K562 (cell line): ENCODE measurements around the gene TNKS2. TPM values are rescaled to one million over a fixed set of nuclear protein-coding genes. Genes with fewer than 3 reads are reported as not detected.
A peak's percentile ranks its signal among the peaks of the same experiment; 100 is the strongest.

Source experiments
- ATAC-seq: fragments of 200-7000 bp; cut with Tn5 transposase; 3 replicates; pipeline ENCODE4 v1.9.1; 2020; ENCODE audit warnings: moderate library complexity
- BruUV-seq: library from RNA; stranded (reverse); fragments of 400-500 nt; replicated peaks from 2 replicates; lab custom pipeline; 2021; lab: Mats Ljungman, UMichigan
- CTCF ChIA-PET: fragments of 300-600 bp; formaldehyde crosslinking; extraction: SDS; loops from one replicate; lab custom pipeline; 2021; ENCODE audit warnings: low intra/inter-chr PET ratio; lab: Yijun Ruan, JAX
- POLR2A ChIA-PET: fragments of 300-600, 350-650 bp; sonication (Branson Sonifier 250); formaldehyde crosslinking; extraction: SDS; loops from one replicate; lab custom pipeline; 2021; ENCODE audit warnings: antibody characterized with exemption, inconsistent platforms; lab: Yijun Ruan, JAX
- DNase-seq, 4 experiments: peaks; one replicate each; pipeline versions ENCODE4 v3.0.0 to v3.0.0-alpha.2; 2011 to 2018; ENCODE audit warnings: low spot score in 3 of 4, mixed read lengths in 3 of 4; ENCODE audit errors: extremely low read depth in 1 of 4
- FAIRE-seq: peaks from 2 replicates; lab custom pipeline; 2011; peaks lifted over from hg19 to GRCh38; lab: Jason Lieb, UNC
- H2AFZ ChIP-seq: 2 replicates; pipeline ENCODE4 v1.6.0; 2011; ENCODE audit warnings: low read depth, low read length, control low read depth, inconsistent platforms
- H3K27ac ChIP-seq: fragments of 200-600 bp; 3 replicates; pipeline ENCODE4 v1.8.0; 2011; ENCODE audit warnings: low read depth, mild to moderate bottlenecking, control low read depth, inconsistent platforms, low read length, moderate library complexity, mixed read lengths; ENCODE audit errors: extremely low read depth
- H3K27me3 ChIP-seq, 2 experiments: fragments of 300-600 bp in 1 of 2; 2 replicates in 1 of 2; 3 replicates in 1 of 2; pipeline versions ENCODE4 v1.6.0 to v1.8.0; 2011; ENCODE audit warnings: inconsistent platforms in 2 of 2, low read length in 2 of 2, mild to moderate bottlenecking in 1 of 2, mixed read lengths in 1 of 2, moderate library complexity in 1 of 2; ENCODE audit not compliant: control insufficient read depth in 2 of 2, insufficient read depth in 2 of 2
- H3K36me3 ChIP-seq: fragments of 300-600 bp; 3 replicates; pipeline ENCODE4 v1.8.0; 2011; ENCODE audit warnings: mild to moderate bottlenecking, low read length, inconsistent platforms; ENCODE audit not compliant: control insufficient read depth, insufficient read depth
- H3K4me1 ChIP-seq, 2 experiments: fragments of 200-600 bp in 1 of 2; replicated peaks in 1 of 2; 2 replicates in 1 of 2; 3 replicates in 1 of 2; pipeline versions ENCODE4 v1.5.1 to v1.8.0; 2011; ENCODE audit warnings: inconsistent platforms in 2 of 2, low read length in 2 of 2, mild to moderate bottlenecking in 1 of 2, mixed read lengths in 1 of 2, moderate library complexity in 1 of 2; ENCODE audit not compliant: control insufficient read depth in 2 of 2, insufficient read depth in 2 of 2
- H3K4me2 ChIP-seq: 2 replicates; pipeline ENCODE4 v1.6.1; 2011; ENCODE audit warnings: low read length, control low read depth, inconsistent platforms, mixed read lengths; ENCODE audit not compliant: insufficient read depth
- H3K4me3 ChIP-seq: fragments of 200-600 bp; sonication (generic), shearing (Covaris generic); 2 replicates; pipeline ENCODE4 v1.5.1; 2016; ENCODE audit warnings: control low read depth, inconsistent platforms
- H3K79me2 ChIP-seq: fragments of 200-600 bp; 3 replicates; pipeline ENCODE4 v1.8.0; 2011; ENCODE audit warnings: low read length, inconsistent platforms; ENCODE audit not compliant: control insufficient read depth, insufficient read depth
- H3K9ac ChIP-seq, 2 experiments: 2 replicates each; pipeline versions ENCODE4 v1.6.0 to v1.6.1; 2011; ENCODE audit warnings: low read depth in 2 of 2, low read length in 2 of 2, control low read depth in 1 of 2, inconsistent platforms in 1 of 2, mild to moderate bottlenecking in 1 of 2, mixed read lengths in 1 of 2; ENCODE audit not compliant: insufficient read depth in 1 of 2
- H3K9me1 ChIP-seq: one replicate; pipeline ENCODE4 v1.6.0; 2011; ENCODE audit warnings: inconsistent platforms, mild to moderate bottlenecking, low read length, moderate library complexity; ENCODE audit not compliant: control insufficient read depth, insufficient read depth
- H3K9me3 ChIP-seq: replicated peaks from 2 replicates; pipeline ENCODE4 v1.5.1; 2011; ENCODE audit warnings: low read depth, low read length, inconsistent platforms; ENCODE audit not compliant: control insufficient read depth, insufficient read depth
- H4K20me1 ChIP-seq: replicated peaks from 2 replicates; pipeline ENCODE4 v1.6.1; 2011; ENCODE audit warnings: low read length, inconsistent platforms, mixed read lengths; ENCODE audit not compliant: control insufficient read depth, insufficient read depth
- FOXA3 ChIP-seq, 2 experiments: fragments of 450-650 bp in 1 of 2; sonication (generic) in 1 of 2; formaldehyde crosslinking; IDR thresholded peaks in 1 of 2; conservative IDR thresholded peaks in 1 of 2; 2 replicates each; pipeline versions ENCODE4 v1.4.0 to v1.8.0; 2020 to 2022; ENCODE audit warnings: mild to moderate bottlenecking in 2 of 2, missing genetic modification reagents in 1 of 2
- NONO ChIP-seq, 2 experiments: fragments of 200-400 bp in 1 of 2; fragments of 450-650 bp in 1 of 2; formaldehyde crosslinking in 1 of 2; IDR thresholded peaks; 2 replicates each; pipeline ENCODE4 v1.6.1; 2017; ENCODE audit warnings: low read depth in 2 of 2, mild to moderate bottlenecking in 2 of 2, moderate library complexity in 2 of 2, low read length in 1 of 2
- WGBS: fragments of 100-300 bp; shearing (Covaris generic); methylation state at CpG from one replicate; pipeline ENCODE4 v1.1.6; 2016; ENCODE audit warnings: low coverage, mixed read lengths; ENCODE audit not compliant: insufficient coverage; ENCODE audit errors: missing lambda C conversion rate; 5-methylcytosine and 5-hydroxymethylcytosine counted together
- in situ Hi-C: fragments of 300-500 bp; cut with MboI; formaldehyde crosslinking; loops from 4 replicates; pipeline ENCODE4 v1.15.0; 2018; ENCODE audit warnings: inconsistent platforms, mixed read lengths
- intact Hi-C: fragments of 100-400 bp; cut with micrococcal nuclease; formaldehyde crosslinking; loops from 2 replicates; pipeline ENCODE4 v1.14.2; 2022
- polyA plus RNA-seq, 8 experiments: library from polyadenylated mRNA; depleted of rRNA in 4 of 8; stranded (reverse) in 5 of 8; unstranded in 3 of 8; fragments of >200 nt; fragmentation: Nextera tagmentation in 2 of 8; fragmentation: Illumina TruSeq in 1 of 8; extraction: Ambion mirVana in 2 of 8; extraction: Trizol in 1 of 8; gene quantifications; 2 replicates each; pipeline versions ENCODE4 v1.2.1 to v1.2.3, GENCODE V29; 2011 to 2014; ENCODE audit warnings: inconsistent platforms in 1 of 8, missing spikeins in 1 of 8
- total RNA-seq, 7 experiments: library from RNA; depleted of rRNA in 6 of 7; stranded (reverse); fragments of >200 nt in 6 of 7; fragmentation: Illumina TruSeq in 2 of 7; extraction: Trizol in 2 of 7; gene quantifications; 2 replicates each; pipeline versions ENCODE4 v1.2.1 to v1.2.3, GENCODE V29; 2011 to 2021; ENCODE audit warnings: low replicate concordance in 1 of 7
- TF ChIP-seq, protein P1 (sequence below), 2 experiments: fragments of 450-650 bp in 1 of 2; sonication (generic) in 1 of 2; formaldehyde crosslinking; conservative IDR thresholded peaks; 2 replicates each; pipeline versions ENCODE4 v1.4.0 to v1.8.1; 2020 to 2022; ENCODE audit warnings: mild to moderate bottlenecking in 1 of 2, missing genetic modification reagents in 1 of 2
- TF ChIP-seq, protein P2 (sequence below): sonication (generic); formaldehyde crosslinking; IDR thresholded peaks from 2 replicates; pipeline ENCODE4 v1.8.0; 2022; ENCODE audit warnings: mild to moderate bottlenecking, low read depth, missing genetic modification reagents
- TF ChIP-seq, protein P3 (sequence below): fragments of 250-450 bp; sonication (Bioruptor Pico); IDR thresholded peaks from 2 replicates; pipeline ENCODE4 v1.4.0; 2020
- TF ChIP-seq, protein P4 (sequence below): sonication (generic); formaldehyde crosslinking; IDR thresholded peaks from 2 replicates; pipeline ENCODE4 v1.8.1; 2023; ENCODE audit warnings: mild to moderate bottlenecking, missing genetic modification reagents
- TF ChIP-seq, protein P5 (sequence below): fragments of 450-650 bp; conservative IDR thresholded peaks from 2 replicates; pipeline ENCODE4 v1.6.1; 2016; ENCODE audit warnings: missing genetic modification characterization, low read depth, mild to moderate bottlenecking, control low read depth, missing compliant biosample characterization

Gene TNKS2
- total and polyA plus RNA-seq, 9 of the 15 experiments (the other 6 are each of a cell fraction or from before 2014, with no cell fraction given) = 3.5 to 19.8 (median 8.6) TPM

DNA sequence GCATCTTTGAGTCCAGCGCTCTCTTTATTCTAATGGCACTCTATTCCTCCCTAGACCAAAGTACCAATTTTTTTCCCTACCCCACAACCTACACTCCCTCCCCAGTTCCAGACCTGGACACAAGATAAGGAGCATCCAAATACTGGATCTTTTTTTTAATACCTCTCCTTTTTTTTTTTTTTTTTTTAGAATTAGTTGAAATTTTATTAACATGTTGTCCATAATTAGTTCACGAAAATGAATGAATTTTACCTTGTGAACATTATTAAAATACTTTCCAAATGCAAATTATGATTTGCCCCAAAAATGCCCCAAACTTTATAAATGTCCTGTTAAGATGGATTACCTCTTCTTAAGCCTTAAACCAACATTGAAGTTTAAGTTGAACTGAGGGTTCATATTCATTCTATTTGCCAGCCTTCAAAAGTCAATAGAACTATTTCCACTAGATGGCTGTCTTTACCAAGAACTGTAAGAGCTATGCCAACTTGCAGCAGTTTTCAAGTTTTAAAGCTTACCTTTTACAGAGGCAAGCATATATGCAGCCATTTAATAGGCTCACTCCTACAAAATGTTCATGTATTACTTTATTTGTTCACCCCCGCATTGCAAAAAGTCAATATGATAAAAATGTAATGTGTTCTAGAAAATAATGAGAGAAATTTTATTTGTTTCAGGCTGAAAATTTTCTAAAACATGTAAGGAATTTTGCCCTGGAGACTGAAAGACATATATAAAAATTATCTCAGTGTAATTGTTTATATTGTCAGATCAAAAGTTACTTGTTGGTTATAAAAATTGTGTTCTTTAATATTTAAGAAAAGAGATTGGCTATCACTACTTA is 39.7 kb upstream of the TNKS2 start:
- in situ Hi-C loops = loop anchor here (25.0 kb wide), 1 partner anchor 679 kb away; no protein-coding TSS in a partner anchor
- WGBS = 32% methylated on average over 3 of the region's 3 CpGs
- TF ChIP-seq, protein P1, sequence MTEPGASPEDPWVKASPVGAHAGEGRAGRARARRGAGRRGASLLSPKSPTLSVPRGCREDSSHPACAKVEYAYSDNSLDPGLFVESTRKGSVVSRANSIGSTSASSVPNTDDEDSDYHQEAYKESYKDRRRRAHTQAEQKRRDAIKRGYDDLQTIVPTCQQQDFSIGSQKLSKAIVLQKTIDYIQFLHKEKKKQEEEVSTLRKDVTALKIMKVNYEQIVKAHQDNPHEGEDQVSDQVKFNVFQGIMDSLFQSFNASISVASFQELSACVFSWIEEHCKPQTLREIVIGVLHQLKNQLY (CRISPR knock-in tag; conservative IDR thresholded peaks at IDR 0.05) = no peak
- TF ChIP-seq FOXA3 (CRISPR knock-in tag; conservative IDR thresholded peaks at IDR 0.05 in 1 of 2, IDR thresholded peaks at IDR 0.05 in 1 of 2) = peak in 1 of 2 experiments; percentile 28; a peak in 1 of 4 replicates
- TF ChIP-seq, protein P2, sequence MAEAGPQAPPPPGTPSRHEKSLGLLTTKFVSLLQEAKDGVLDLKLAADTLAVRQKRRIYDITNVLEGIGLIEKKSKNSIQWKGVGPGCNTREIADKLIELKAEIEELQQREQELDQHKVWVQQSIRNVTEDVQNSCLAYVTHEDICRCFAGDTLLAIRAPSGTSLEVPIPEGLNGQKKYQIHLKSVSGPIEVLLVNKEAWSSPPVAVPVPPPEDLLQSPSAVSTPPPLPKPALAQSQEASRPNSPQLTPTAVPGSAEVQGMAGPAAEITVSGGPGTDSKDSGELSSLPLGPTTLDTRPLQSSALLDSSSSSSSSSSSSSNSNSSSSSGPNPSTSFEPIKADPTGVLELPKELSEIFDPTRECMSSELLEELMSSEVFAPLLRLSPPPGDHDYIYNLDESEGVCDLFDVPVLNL = no peak
- TF ChIP-seq, protein P3, sequence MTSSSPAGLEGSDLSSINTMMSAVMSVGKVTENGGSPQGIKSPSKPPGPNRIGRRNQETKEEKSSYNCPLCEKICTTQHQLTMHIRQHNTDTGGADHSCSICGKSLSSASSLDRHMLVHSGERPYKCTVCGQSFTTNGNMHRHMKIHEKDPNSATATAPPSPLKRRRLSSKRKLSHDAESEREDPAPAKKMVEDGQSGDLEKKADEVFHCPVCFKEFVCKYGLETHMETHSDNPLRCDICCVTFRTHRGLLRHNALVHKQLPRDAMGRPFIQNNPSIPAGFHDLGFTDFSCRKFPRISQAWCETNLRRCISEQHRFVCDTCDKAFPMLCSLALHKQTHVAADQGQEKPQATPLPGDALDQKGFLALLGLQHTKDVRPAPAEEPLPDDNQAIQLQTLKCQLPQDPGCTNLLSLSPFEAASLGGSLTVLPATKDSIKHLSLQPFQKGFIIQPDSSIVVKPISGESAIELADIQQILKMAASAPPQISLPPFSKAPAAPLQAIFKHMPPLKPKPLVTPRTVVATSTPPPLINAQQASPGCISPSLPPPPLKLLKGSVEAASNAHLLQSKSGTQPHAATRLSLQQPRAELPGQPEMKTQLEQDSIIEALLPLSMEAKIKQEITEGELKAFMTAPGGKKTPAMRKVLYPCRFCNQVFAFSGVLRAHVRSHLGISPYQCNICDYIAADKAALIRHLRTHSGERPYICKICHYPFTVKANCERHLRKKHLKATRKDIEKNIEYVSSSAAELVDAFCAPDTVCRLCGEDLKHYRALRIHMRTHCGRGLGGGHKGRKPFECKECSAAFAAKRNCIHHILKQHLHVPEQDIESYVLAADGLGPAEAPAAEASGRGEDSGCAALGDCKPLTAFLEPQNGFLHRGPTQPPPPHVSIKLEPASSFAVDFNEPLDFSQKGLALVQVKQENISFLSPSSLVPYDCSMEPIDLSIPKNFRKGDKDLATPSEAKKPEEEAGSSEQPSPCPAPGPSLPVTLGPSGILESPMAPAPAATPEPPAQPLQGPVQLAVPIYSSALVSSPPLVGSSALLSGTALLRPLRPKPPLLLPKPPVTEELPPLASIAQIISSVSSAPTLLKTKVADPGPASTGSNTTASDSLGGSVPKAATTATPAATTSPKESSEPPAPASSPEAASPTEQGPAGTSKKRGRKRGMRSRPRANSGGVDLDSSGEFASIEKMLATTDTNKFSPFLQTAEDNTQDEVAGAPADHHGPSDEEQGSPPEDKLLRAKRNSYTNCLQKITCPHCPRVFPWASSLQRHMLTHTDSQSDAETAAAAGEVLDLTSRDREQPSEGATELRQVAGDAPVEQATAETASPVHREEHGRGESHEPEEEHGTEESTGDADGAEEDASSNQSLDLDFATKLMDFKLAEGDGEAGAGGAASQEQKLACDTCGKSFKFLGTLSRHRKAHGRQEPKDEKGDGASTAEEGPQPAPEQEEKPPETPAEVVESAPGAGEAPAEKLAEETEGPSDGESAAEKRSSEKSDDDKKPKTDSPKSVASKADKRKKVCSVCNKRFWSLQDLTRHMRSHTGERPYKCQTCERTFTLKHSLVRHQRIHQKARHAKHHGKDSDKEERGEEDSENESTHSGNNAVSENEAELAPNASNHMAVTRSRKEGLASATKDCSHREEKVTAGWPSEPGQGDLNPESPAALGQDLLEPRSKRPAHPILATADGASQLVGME = no peak
- TF ChIP-seq NONO (IDR thresholded peaks at IDR 0.05; ENCODE audit: low read depth in 2 of 2, low read length in 1 of 2) = no peak
- TF ChIP-seq, protein P4, sequence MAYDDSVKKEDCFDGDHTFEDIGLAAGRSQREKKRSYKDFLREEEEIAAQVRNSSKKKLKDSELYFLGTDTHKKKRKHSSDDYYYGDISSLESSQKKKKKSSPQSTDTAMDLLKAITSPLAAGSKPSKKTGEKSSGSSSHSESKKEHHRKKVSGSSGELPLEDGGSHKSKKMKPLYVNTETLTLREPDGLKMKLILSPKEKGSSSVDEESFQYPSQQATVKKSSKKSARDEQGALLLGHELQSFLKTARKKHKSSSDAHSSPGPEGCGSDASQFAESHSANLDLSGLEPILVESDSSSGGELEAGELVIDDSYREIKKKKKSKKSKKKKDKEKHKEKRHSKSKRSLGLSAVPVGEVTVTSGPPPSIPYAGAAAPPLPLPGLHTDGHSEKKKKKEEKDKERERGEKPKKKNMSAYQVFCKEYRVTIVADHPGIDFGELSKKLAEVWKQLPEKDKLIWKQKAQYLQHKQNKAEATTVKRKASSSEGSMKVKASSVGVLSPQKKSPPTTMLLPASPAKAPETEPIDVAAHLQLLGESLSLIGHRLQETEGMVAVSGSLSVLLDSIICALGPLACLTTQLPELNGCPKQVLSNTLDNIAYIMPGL = no peak
- TF ChIP-seq, protein P5, sequence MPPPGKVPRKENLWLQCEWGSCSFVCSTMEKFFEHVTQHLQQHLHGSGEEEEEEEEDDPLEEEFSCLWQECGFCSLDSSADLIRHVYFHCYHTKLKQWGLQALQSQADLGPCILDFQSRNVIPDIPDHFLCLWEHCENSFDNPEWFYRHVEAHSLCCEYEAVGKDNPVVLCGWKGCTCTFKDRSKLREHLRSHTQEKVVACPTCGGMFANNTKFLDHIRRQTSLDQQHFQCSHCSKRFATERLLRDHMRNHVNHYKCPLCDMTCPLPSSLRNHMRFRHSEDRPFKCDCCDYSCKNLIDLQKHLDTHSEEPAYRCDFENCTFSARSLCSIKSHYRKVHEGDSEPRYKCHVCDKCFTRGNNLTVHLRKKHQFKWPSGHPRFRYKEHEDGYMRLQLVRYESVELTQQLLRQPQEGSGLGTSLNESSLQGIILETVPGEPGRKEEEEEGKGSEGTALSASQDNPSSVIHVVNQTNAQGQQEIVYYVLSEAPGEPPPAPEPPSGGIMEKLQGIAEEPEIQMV (tag) = no peak

More for the DNA sequence above, 39.7 kb upstream of the TNKS2 start:
- DNase-seq (peak in 2 of 4 experiments; percentile 11 to 38), ATAC-seq (peak; percentile 70), FAIRE-seq (peak; percentile 82)
- no peaks in the 10 kb centered on the region for H3K27me3 ChIP-seq
- no peak overlapping the region for H2AFZ ChIP-seq
- POLR2A ChIA-PET = no interaction called here
- intact Hi-C loops = loop anchor here (2.0 to 10.0 kb wide), 3 partner anchors 96 to 676 kb away; no protein-coding TSS in a partner anchor
- no peaks in the 10 kb centered on the region for H3K9me3 ChIP-seq
- no peak overlapping the region for H3K4me3 ChIP-seq
- H3K36me3 ChIP-seq = no peaks in the 10 kb centered on the region
- no peak overlapping the region for H3K4me2 ChIP-seq
- no peaks in the 10 kb centered on the region for H4K20me1 ChIP-seq
- CTCF ChIA-PET = interaction anchor here (0.6 to 1.4 kb wide), 6 partner anchors 150 to 677 kb away, joined by 3 to 6 read pairs (median 3); partner anchors contain the start of gene FGFBP3
- no peak overlapping the region for H3K9ac ChIP-seq
- no peak overlapping the region for H3K27ac ChIP-seq
- H3K9me1 ChIP-seq = no peaks in the 10 kb centered on the region
- no peaks in the 10 kb centered on the region for H3K79me2 ChIP-seq
- BruUV-seq = no TSS peak
- H3K4me1 ChIP-seq = no peaks in the 10 kb centered on the region; a peak in 1 of 5 replicates
